WTC11 (cell line): ENCODE measurements around the gene CDK17. TPM values are rescaled to one million over a fixed set of nuclear protein-coding genes. Genes with fewer than 3 reads are reported as not detected.

Source experiments
- ATAC-seq: fragments of 200-7000 bp; cut with Tn5 transposase; 2 replicates; pipeline ENCODE4 v1.10.0; 2021; ENCODE audit warnings: mild to moderate bottlenecking, moderate library complexity
- CTCF ChIA-PET: fragments of 300-600 bp; sonication (Branson Sonifier 250); formaldehyde crosslinking; loops from one replicate; lab custom pipeline; 2021; ENCODE audit warnings: antibody characterized with exemption; lab: Charles Lee
- POLR2A ChIA-PET: fragments of 350-600 bp; sonication (Branson Sonifier 250); formaldehyde crosslinking; loops from one replicate; lab custom pipeline; 2021; ENCODE audit warnings: antibody characterized with exemption; lab: Charles Lee
- DNase-seq: peaks from one replicate; pipeline ENCODE4 v3.0.0; 2021; ENCODE audit warnings: low spot score
- H3K27ac Mint-ChIP-seq: 2 replicates; pipeline ENCODE4 v1.8.0; 2021; ENCODE audit warnings: mixed read lengths
- H3K27me3 Mint-ChIP-seq: 2 replicates; pipeline ENCODE4 v1.8.0; 2021; ENCODE audit warnings: low read depth, mild to moderate bottlenecking, moderate library complexity, mixed read lengths
- H3K36me3 Mint-ChIP-seq: 2 replicates; pipeline ENCODE4 v1.8.0; 2021; ENCODE audit warnings: mixed read lengths
- H3K4me1 Mint-ChIP-seq: 2 replicates; pipeline ENCODE4 v1.8.0; 2022; ENCODE audit warnings: mixed read lengths
- H3K4me3 Mint-ChIP-seq: 2 replicates; pipeline ENCODE4 v1.8.0; 2021; ENCODE audit warnings: mild to moderate bottlenecking, moderate library complexity, mixed read lengths
- H3K9me3 Mint-ChIP-seq: 2 replicates; pipeline ENCODE4 v1.8.0; 2021; ENCODE audit warnings: mixed read lengths
- ATF2 ChIP-seq: sonication (generic); formaldehyde crosslinking; IDR thresholded peaks from 2 replicates; pipeline ENCODE4 v1.8.1; 2022; ENCODE audit warnings: low read depth, missing genetic modification reagents, borderline replicate concordance
- EMX1 ChIP-seq: fragments of 250-450 bp; sonication (Bioruptor Pico); IDR thresholded peaks from 2 replicates; pipeline ENCODE4 v1.8.0; 2021; ENCODE audit warnings: mild to moderate bottlenecking
- FOXJ3 ChIP-seq: sonication (generic); formaldehyde crosslinking; IDR thresholded peaks from 2 replicates; pipeline ENCODE4 v1.9.0; 2021; ENCODE audit warnings: missing genetic modification reagents, mild to moderate bottlenecking, borderline replicate concordance
- FOXP4 ChIP-seq: sonication (generic); formaldehyde crosslinking; IDR thresholded peaks from 2 replicates; pipeline ENCODE4 v1.8.0; 2022; ENCODE audit warnings: mild to moderate bottlenecking, missing genetic modification reagents
- GRHL2 ChIP-seq: fragments of 250-450 bp; sonication (Bioruptor Pico); IDR thresholded peaks from 2 replicates; pipeline ENCODE4 v1.8.0; 2022; ENCODE audit warnings: mild to moderate bottlenecking, moderate library complexity; ENCODE audit not compliant: insufficient replicate concordance, severe bottlenecking
- HMGXB4 ChIP-seq: sonication (generic); formaldehyde crosslinking; IDR thresholded peaks from 2 replicates; pipeline ENCODE4 v1.8.1; 2023; ENCODE audit warnings: mild to moderate bottlenecking, moderate library complexity, missing genetic modification reagents
- IRF2 ChIP-seq: sonication (generic); formaldehyde crosslinking; IDR thresholded peaks from 2 replicates; pipeline ENCODE4 v1.8.0; 2022; ENCODE audit warnings: low read depth, missing genetic modification reagents, borderline replicate concordance
- NR1H2 ChIP-seq: sonication (generic); formaldehyde crosslinking; IDR thresholded peaks from 2 replicates; pipeline ENCODE4 v1.9.0; 2021; ENCODE audit warnings: mild to moderate bottlenecking, moderate library complexity, missing genetic modification reagents
- OVOL2 ChIP-seq: fragments of 250-450 bp; sonication (Bioruptor Pico); IDR thresholded peaks from 2 replicates; pipeline ENCODE4 v1.9.0; 2021; ENCODE audit warnings: mild to moderate bottlenecking, borderline replicate concordance
- STAT6 ChIP-seq: sonication (generic); formaldehyde crosslinking; conservative IDR thresholded peaks from 2 replicates; pipeline ENCODE4 v1.8.1; 2023; ENCODE audit warnings: mild to moderate bottlenecking, low read depth, missing genetic modification reagents, moderate library complexity
- TEAD4 ChIP-seq: sonication (generic); formaldehyde crosslinking; IDR thresholded peaks from 2 replicates; pipeline ENCODE4 v1.8.0; 2022; ENCODE audit warnings: mild to moderate bottlenecking, missing genetic modification reagents
- ZNF232 ChIP-seq: sonication (generic); formaldehyde crosslinking; IDR thresholded peaks from 2 replicates; pipeline ENCODE4 v1.8.0; 2022; ENCODE audit warnings: mild to moderate bottlenecking, missing genetic modification reagents
- ZNF263 ChIP-seq: sonication (generic); formaldehyde crosslinking; IDR thresholded peaks from 2 replicates; pipeline ENCODE4 v1.8.1; 2022; ENCODE audit warnings: low read depth, mild to moderate bottlenecking, moderate library complexity, missing genetic modification reagents
- ZNF416 ChIP-seq: fragments of 250-450 bp; sonication (Bioruptor Pico); IDR thresholded peaks from 2 replicates; pipeline ENCODE4 v1.9.0; 2021; ENCODE audit warnings: mild to moderate bottlenecking, inconsistent platforms
- ZNF423 ChIP-seq: fragments of 250-450 bp; sonication (Bioruptor Pico); IDR thresholded peaks from 2 replicates; pipeline ENCODE4 v2.1.2; 2022; ENCODE audit warnings: mild to moderate bottlenecking, moderate library complexity
- ZNF532 ChIP-seq: fragments of 250-450 bp; sonication (Bioruptor Pico); IDR thresholded peaks from 2 replicates; pipeline ENCODE4 v1.9.0; 2021; ENCODE audit warnings: mild to moderate bottlenecking, borderline replicate concordance
- total RNA-seq: library from RNA; stranded (reverse); gene quantifications from 3 replicates; pipeline ENCODE4 v1.2.3, GENCODE V29; 2021
- TF ChIP-seq, protein P1 (sequence below): fragments of 250-450 bp; sonication (Bioruptor Pico); IDR thresholded peaks from 2 replicates; pipeline ENCODE4 v1.9.0; 2021; ENCODE audit warnings: moderate library complexity, mild to moderate bottlenecking, inconsistent platforms, borderline replicate concordance

The CDK17 gene
- total RNA-seq, 1 experiment from 2014 or later = 20.0 TPM

GRCh38 chr12:96448300-96448699 is 48.1 kb upstream of the CDK17 start:
- DNase-seq (no peak), ATAC-seq (no peak)
- CTCF ChIA-PET = no interaction called here
- no peak overlapping the region for H3K27ac Mint-ChIP-seq
- POLR2A ChIA-PET = no interaction called here
- H3K9me3 Mint-ChIP-seq = no peaks in the 10 kb centered on the region
- H3K36me3 Mint-ChIP-seq = no peaks in the 10 kb centered on the region
- H3K4me3 Mint-ChIP-seq = no peak overlapping the region
- H3K27me3 Mint-ChIP-seq = no peaks in the 10 kb centered on the region
- TF ChIP-seq IRF2 (CRISPR knock-in tag) = no peak
- no peak for TF ChIP-seq FOXJ3 (CRISPR knock-in tag)
- TF ChIP-seq EMX1 (CRISPR knock-in tag) = no peak
- no peak for TF ChIP-seq GRHL2
- no peak for TF ChIP-seq ZNF532 (CRISPR knock-in tag)
- TF ChIP-seq FOXP4 (CRISPR knock-in tag) = no peak
- H3K4me1 Mint-ChIP-seq = no peaks in the 10 kb centered on the region

- Mint-ChIP-seq H3K36me3 (no peaks in the 10 kb centered on the region), H3K4me3 (no peak overlapping the region), H3K9me3 (no peaks in the 10 kb centered on the region), H3K4me1 (no peaks in the 10 kb centered on the region), H3K27ac (no peak overlapping the region), H3K27me3 (no peaks in the 10 kb centered on the region)
- ATAC-seq (no peak), DNase-seq (no peak)
- ChIA-PET CTCF (interaction anchor here (0.6 kb wide), 1 partner anchor 355 kb away, joined by 5 read pairs; no protein-coding TSS in a partner anchor), POLR2A (interaction anchor here (0.6 to 0.7 kb wide), 2 partner anchors 76 to 245 kb away, joined by 4 to 5 read pairs; no protein-coding TSS in a partner anchor)
- no peak for TF ChIP-seq STAT6 (CRISPR knock-in tag)
- no peak for TF ChIP-seq NR1H2 (CRISPR knock-in tag)
- no peak for TF ChIP-seq ZNF423 (CRISPR knock-in tag)
Measured at GRCh38 chr12:96447256-96447655, 47.0 kb upstream of the CDK17 start.

DNA sequence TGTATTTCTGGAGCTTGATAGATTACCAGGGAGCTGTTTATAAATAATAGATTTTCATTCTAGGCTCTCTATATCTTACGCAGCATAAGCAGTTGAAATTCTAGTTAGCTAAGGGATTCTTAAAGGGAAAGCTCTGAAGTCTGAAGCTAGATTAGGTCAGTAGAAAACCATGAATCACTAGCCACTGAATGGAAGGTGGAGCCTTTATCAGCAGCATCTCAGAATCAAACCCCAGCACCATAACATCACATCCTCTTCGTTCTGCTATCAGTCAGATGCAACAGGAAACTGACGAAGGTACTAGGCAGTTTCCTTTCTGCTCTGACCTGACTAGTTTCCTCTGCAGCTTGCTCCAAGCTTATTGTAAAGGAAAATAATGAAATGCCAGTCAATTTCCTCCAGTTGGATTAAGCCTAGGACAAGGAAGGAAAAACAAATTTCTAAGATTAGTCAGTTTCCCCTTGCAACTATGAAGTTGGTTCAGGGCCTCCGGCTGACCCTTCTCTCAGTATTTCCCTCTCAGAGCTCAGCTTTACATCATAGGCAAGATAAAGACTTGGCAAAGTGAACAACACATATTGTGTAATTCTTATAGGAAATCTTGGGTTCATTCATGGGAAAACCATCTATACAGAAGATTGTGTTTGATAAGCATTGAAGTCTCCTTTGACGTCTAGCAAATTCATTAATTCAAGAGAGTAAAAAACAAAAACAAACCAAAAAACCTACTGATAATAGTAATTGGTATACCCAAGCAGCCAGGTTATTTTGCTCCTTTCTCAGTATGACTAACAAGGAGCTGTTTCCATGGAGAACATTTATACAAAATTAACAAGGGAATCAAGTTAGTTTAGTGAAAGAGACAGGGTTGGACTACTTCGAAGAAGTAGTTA is 45.7 kb upstream of the CDK17 start:
- CTCF ChIA-PET = no interaction called here
- DNase-seq (no peak), ATAC-seq (no peak)
- POLR2A ChIA-PET = no interaction called here
- Mint-ChIP-seq H3K4me3 (no peak overlapping the region), H3K27me3 (no peaks in the 10 kb centered on the region), H3K36me3 (no peaks in the 10 kb centered on the region), H3K9me3 (no peaks in the 10 kb centered on the region), H3K4me1 (no peaks in the 10 kb centered on the region), H3K27ac (no peak overlapping the region)
- TF ChIP-seq ATF2 (CRISPR knock-in tag) (no peak), ZNF232 (CRISPR knock-in tag) (no peak), HMGXB4 (no peak), ZNF263 (CRISPR knock-in tag) (no peak), OVOL2 (CRISPR knock-in tag) (no peak), TEAD4 (CRISPR knock-in tag) (no peak), ZNF416 (CRISPR knock-in tag) (no peak)
- TF ChIP-seq, protein P1, sequence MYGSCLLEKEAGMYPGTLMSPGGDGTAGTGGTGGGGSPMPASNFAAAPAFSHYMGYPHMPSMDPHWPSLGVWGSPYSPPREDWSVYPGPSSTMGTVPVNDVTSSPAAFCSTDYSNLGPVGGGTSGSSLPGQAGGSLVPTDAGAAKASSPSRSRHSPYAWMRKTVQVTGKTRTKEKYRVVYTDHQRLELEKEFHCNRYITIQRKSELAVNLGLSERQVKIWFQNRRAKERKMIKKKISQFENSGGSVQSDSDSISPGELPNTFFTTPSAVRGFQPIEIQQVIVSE (CRISPR knock-in tag) = no peak
